HG03097 (cell line): ENCODE results near the gene LRCH1.
"Not testable (repeated sequence)": the region's sequence is repeated elsewhere in the genome, so short reads cannot be mapped to it uniquely, and the experiment has no call there.

Source experiments
- ATAC-seq: cut with Tn5 transposase; IDR thresholded peaks from one replicate; pipeline ENCODE4 v1.9.1; 2021; ENCODE audit not compliant: unreplicated experiment, low FRiP score

LRCH1 gene

DNA sequence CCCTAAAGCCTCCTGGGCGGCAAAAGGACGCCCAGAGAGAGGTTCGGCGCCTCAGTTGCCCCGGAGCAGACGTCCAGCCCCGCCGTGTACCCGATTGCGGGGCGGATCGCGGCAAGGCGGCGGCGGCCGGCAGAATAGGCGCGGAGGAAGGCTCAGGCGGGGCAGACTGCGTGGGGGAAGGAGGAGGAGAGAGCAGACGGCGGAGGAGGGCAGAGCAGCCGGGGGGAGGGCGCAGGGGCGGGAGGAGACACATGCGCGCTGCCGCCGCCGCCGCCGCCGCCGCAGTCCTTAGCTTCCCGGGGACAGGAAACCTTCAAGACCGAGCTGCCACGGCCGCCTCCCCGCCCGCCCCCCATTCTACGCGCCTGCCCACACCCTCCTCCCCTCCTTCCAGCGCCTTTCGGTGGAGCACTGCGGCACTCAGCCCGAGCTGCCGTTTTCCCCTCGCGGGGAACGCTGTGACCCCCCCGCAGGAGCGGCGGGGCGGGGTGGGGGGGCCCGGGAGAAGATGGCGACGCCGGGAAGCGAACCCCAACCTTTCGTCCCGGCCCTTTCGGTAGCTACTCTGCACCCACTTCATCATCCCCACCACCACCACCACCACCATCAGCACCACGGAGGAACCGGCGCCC lies at the start of gene LRCH1:
TSS of gene LRCH1 (plus strand) at position 282 of the 632 bp plus-strand sequence. CDS start at position 509, 227 bp downstream.
- peak; percentile 43 for ATAC-seq

DNA sequence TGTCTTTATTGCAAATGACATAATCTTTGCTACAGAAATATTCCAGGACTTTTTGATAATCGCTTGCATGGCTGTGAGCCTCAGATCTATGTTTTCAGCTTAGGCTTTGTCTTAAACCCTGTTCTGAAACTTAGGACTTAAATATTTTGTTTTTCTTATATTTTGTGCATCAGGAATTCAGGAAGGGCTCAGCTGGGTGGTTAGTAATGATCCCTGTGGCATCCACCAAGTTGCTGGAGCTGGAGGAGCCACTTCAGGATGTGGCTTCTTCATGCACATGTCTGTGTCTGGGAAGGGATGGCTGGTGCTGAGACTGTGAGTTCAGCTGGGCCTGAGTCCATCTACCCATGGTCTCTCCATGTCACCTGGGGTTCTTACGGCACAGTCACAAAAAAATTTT lies 48.9 kb upstream of the LRCH1 start:
- ATAC-seq = no peak

DNA sequence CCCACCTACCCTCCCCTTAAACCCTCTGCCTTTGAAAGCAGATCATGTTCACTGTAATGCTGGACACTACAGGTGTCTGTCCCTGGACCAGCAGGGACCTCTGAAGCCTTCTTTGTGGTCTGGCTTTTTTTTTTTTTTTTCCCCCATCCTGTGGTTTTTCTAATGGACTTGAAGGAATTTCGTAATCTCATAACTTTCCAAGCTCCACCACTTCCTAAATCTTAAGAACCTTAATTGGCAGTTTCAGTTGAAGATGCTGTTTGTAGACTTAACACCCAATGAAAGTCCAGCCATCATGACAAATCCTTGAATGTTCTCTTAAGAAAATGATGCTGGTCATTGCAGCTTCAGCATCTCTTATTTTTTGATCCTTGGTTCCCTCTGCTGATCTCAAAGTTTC lies 45.0 kb upstream of the LRCH1 start:
- no peak for ATAC-seq

GRCh38 chr13:46509981-46510380 lies 43.0 kb upstream of the LRCH1 start:
- no peak for ATAC-seq

DNA sequence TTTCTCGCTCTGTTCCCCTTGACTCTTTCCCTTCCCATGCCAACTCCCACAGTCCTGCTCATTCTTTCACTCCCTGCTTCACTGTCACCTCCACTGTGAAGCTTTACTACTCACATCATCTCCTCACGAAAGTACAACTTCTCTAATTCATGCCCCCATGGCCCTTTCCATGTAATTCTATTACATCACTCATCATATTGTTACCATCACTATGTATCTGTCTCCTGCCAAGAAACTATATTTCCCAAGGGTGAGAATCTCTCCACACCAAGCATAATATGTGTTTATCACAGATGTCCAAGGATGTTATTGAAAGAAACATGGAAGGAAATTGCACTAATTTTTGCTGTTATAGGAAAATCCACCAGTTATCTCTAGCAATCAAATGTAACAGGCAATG lies 37.2 kb upstream of the LRCH1 start:
- no peak for ATAC-seq

GRCh38 chr13:46516599-46517338 lies 36.2 kb upstream of the LRCH1 start:
- no peak for ATAC-seq

DNA sequence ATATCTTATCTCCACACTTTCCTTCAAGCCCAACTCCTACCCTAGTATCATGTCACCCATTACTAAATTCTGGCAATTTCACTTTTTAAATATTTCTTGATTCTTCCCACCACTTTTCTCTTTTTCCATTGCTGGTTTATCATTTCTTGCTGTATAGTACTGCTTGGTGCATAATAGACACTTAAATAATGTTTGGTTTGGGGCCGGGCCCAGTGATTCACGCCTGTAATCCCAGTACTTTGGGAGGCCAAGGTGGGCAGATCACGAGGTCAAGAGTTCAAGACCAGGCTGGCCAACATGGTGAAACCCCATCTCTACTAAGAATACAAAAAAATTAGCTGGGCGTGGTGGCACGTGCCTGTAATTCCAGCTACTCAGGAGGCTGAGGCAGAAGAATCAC lies 35.2 kb upstream of the LRCH1 start:
- ATAC-seq = not testable (repeated sequence)

DNA sequence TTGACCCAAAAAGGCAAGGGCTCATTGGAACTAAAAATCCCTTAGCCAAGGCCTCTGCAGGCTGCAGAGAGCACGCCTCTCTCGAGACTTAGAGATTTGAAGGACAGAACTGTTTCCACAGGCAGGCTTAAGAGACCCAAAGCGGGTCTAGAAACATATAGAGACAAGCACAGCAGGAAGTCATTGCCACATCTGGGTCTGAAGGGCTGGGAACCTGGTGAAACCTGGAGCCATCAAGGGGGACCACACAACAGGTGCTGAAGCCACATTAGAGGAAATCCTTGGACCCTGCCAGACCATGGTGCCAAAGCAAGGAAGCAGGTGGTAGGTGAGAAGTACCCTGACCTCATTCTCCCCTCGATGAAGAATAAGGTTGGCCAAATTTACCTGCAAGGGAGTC lies 33.8 kb upstream of the LRCH1 start:
- ATAC-seq = no peak

- no peak for ATAC-seq
These were observed 32.8 kb upstream of the LRCH1 start for GRCh38 chr13:46520166-46520565.

DNA sequence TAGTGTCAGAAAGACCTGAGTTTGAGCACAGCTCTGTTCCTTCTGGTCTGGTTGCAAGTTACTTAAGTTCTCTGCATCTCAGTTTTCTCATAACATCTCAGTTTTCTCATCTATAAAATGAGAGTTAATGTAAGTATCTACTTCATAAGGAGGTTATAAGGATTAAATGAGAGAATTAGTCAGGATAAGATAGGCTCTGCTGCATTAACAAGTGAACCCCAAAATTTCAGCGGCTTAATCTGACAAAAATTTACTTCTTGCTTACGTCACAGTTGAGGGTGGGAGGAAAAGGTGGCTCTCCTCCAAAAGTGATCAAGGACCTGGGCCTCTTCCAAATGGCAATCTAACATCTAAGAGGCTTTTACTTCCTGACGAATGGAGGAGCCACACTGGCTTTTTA lies 31.5 kb upstream of the LRCH1 start:
- no peak for ATAC-seq

- no peak for ATAC-seq
These were observed 30.8 kb upstream of the LRCH1 start for GRCh38 chr13:46521921-46522747.

GRCh38 chr13:46522748-46523030 lies 30.3 kb upstream of the LRCH1 start:
- ATAC-seq = no peak

DNA sequence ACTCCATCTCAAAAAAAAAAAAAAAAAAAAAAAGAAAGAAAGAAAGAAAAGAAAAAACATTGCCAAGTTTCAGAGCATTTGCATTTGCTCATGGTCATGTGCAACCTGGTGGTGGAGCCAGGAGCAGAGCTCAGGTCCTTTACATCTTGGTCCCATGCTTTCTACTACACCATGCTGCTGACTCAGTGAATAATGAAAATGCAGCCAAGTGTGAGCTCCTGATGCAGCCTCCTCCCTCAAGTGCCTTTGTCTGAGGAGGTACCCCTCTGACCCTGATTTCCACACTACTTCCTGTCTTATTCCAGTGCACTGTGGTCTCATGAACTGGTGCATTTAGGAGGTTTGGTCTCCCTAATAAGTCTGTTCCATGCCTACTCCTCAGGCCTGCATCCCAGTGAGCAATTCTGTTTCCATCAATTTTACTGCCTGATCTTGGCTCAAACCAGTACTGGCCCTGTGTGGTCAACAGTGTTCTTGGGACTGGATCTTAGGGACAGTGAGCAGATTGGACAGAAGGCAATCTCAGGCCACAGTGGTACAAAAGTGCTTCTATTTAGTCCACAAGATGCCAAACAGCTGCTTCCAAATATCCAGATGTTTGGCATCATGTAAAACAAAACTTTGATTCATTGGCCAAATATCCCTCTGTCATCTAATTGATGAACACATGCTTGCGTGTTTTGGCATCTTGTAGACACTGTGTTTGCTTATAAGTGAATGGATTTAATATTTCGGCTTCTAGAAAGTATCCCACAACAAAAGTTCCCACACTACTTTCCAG lies 28.8 kb upstream of the LRCH1 start:
- no peak for ATAC-seq

GRCh38 chr13:46526100-46526735 lies 26.8 kb upstream of the LRCH1 start:
- no peak for ATAC-seq

DNA sequence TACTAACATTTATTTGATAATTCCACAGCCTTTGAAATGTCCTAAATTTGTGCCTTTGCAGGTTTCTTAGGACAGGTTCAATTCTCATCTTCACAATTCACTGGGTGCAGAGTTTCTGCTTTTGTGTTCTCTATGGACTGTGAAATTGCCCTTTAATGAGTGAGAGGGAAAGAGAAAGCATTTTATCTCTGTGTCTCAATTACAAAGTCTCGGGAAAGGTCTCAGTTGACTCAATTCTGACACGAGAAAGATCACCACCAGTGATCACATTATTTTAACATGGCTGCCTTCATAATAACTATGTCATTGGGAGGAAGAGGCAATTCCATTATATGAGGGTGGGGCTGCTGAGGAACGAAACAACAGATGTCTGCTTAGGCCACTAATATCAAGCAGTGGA lies 26.2 kb upstream of the LRCH1 start:
- no peak for ATAC-seq

- ATAC-seq = no peak
These were observed 25.7 kb upstream of the LRCH1 start for GRCh38 chr13:46527237-46527636.

GRCh38 chr13:46529216-46529919 lies 23.6 kb upstream of the LRCH1 start:
- ATAC-seq = no peak

DNA sequence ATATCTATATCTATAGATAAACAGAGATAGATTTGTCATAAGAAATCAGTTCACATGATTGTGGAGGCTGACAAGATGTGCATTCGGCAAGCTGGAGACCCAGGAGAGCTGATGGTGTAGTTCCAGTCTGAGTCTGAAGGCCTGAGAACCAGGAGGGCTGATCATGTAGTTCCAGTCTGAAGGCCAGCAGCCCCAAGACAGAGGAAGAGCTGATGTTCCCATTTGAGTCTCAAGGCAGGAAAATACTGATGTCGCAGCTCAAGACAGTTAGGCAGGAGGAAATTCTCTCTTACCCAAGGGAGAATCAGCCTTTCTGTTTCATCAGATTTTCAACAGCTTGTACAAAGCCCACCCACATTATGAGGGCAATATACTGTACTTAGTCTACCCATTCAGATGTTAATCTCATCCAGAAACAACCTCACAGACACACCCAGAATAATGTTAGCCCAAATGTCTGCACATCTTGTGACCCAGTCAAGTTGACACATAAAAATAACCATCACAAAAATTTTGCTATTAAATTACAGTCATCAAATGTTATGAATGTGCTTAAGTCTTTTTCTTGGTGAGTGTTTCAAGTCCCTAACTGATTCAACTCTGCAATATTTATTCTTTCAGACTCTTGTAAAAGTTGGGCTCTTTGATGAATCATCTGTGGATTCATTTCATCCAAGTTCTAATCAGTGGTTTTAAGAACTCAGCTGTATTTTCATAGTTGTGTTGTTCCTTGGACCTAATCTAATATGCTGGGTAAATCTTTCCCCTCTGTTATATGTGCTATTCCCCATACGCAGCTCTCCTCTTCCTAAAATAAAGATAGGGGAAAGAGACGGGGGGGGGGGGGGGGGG lies 22.7 kb upstream of the LRCH1 start:
- no peak for ATAC-seq

DNA sequence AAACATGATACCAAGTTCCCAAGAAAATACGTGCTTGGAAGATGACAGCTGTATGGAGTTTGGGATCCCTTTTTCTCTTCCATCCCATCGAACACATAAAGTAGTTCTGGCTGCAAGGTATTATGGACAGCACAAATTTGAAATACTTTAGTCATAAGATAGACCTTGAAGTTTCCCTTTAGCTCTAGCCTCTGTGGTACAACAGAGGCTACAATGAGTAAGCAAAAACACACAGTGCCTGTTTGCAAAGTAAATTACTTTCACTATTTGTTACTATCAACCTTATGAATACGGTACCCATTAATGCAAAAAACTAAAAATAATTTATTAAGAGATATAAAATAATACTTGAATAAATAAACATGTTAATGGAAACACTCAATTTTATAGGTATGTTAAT lies 21.0 kb upstream of the LRCH1 start:
- ATAC-seq = no peak
